ENCODE measurements around the gene PLEKHN1.

Gene PLEKHN1

DNA sequence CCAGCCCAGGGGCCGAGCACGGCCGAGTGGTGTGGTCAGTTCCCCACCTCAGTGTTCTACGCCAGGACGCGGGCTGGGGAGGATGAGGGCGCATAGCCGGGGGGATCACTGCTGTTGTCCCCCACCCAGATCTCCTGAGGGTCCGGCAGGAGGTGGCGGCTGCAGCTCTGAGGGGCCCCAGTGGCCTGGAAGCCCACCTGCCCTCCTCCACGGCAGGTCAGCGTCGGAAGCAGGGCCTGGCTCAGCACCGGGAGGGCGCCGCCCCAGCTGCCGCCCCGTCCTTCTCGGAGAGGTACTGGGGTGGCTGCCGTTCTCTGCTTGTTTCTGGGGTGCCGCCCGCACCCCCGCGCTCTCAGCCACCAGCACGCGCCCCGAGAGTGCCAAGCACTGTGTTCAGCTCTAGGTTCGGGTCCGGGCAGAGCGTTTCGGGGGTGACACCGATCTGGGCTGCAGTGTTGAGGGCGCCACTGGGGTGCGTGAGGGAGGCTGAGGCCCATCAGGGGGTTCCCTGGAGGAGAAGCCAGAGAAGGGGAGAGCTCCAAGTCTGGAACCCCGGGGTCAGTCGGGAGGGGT lies 25.2 kb upstream of the PLEKHN1 start:
- no peaks in the 10 kb centered on the region for H4K20me1 ChIP-seq (ENCODE audit: insufficient read depth, low read length)
- H3K4me1 ChIP-seq (ENCODE audit: insufficient read depth, low read length, severe bottlenecking), result peaks cover 9% of the 10 kb centered on the region
- no peak overlapping the region for H3K27ac ChIP-seq (ENCODE audit: low read depth, low read length, poor library complexity, severe bottlenecking)
- no peaks in the 10 kb centered on the region for H3K9me2 ChIP-seq (ENCODE audit: low read depth, low read length)
- no peaks in the 10 kb centered on the region for H3K9me3 ChIP-seq (ENCODE audit: low read length)
- TF ChIP-seq CTCF (IDR thresholded peaks at IDR 0.05; ENCODE audit: low read length) (no peak), EZH2 (IDR thresholded peaks at IDR 0.05; ENCODE audit: borderline replicate concordance, low read length) (no peak)
- H3K9ac ChIP-seq (ENCODE audit: low read length), result no peak overlapping the region
- no peaks in the 10 kb centered on the region for H3K79me2 ChIP-seq (ENCODE audit: insufficient read depth, low read length)
- H3K4me3 ChIP-seq (ENCODE audit: low read depth, low read length, poor library complexity, severe bottlenecking), result no peak overlapping the region
- no peaks in the 10 kb centered on the region for H3F3A ChIP-seq (ENCODE audit: insufficient read depth, low read length)
- H3K36me3 ChIP-seq (ENCODE audit: insufficient read depth, low read length), result peaks cover 27% of the 10 kb centered on the region
- H3K27me3 ChIP-seq (ENCODE audit: insufficient read depth, low read length), result peaks cover 20% of the 10 kb centered on the region; the same call in 1 of the 2 replicates
- H2AFZ ChIP-seq (ENCODE audit: low read length), result no peak overlapping the region
- peak overlapping the region; percentile 39; the same call in 1 of the 2 replicates for H3K4me2 ChIP-seq (ENCODE audit: low read length)

- H3K4me3 ChIP-seq (ENCODE audit: low read depth, low read length, poor library complexity, severe bottlenecking), result no peak overlapping the region
- TF ChIP-seq EZH2 (IDR thresholded peaks at IDR 0.05; ENCODE audit: borderline replicate concordance, low read length) (0 out of 2 replicates have a peak, but pooled peaks have one; percentile 67), CTCF (IDR thresholded peaks at IDR 0.05; ENCODE audit: low read length) (no peak)
- no peaks in the 10 kb centered on the region for H4K20me1 ChIP-seq (ENCODE audit: insufficient read depth, low read length)
- no peaks in the 10 kb centered on the region for H3K79me2 ChIP-seq (ENCODE audit: insufficient read depth, low read length)
- H2AFZ ChIP-seq (ENCODE audit: low read length), result no peak overlapping the region
- no peak overlapping the region for H3K27ac ChIP-seq (ENCODE audit: low read depth, low read length, poor library complexity, severe bottlenecking)
- H3K4me1 ChIP-seq (ENCODE audit: insufficient read depth, low read length, severe bottlenecking), result peaks cover 9% of the 10 kb centered on the region
- peaks cover 19% of the 10 kb centered on the region; the same call in 1 of the 2 replicates for H3K27me3 ChIP-seq (ENCODE audit: insufficient read depth, low read length)
- no peak overlapping the region for H3K9ac ChIP-seq (ENCODE audit: low read length)
- H3K9me2 ChIP-seq (ENCODE audit: low read depth, low read length), result no peaks in the 10 kb centered on the region
- H3F3A ChIP-seq (ENCODE audit: insufficient read depth, low read length), result no peaks in the 10 kb centered on the region
- H3K36me3 ChIP-seq (ENCODE audit: insufficient read depth, low read length), result peaks cover 33% of the 10 kb centered on the region
- H3K4me2 ChIP-seq (ENCODE audit: low read length), result peak overlapping the region; percentile 39; the same call in 1 of the 2 replicates
- no peaks in the 10 kb centered on the region for H3K9me3 ChIP-seq (ENCODE audit: low read length)
Observed at GRCh38 chr1:941588-942383, 24.5 kb upstream of the PLEKHN1 start.

- Histone ChIP-seq H3K9me3 (ENCODE audit: low read length) (no peaks in the 10 kb centered on the region), H3K27ac (ENCODE audit: low read depth, low read length, poor library complexity, severe bottlenecking) (no peak overlapping the region), H4K20me1 (ENCODE audit: insufficient read depth, low read length) (no peaks in the 10 kb centered on the region), H3K27me3 (ENCODE audit: insufficient read depth, low read length) (peaks cover 17% of the 10 kb centered on the region; the same call in 1 of the 2 replicates), H3K36me3 (ENCODE audit: insufficient read depth, low read length) (peaks cover 39% of the 10 kb centered on the region), H3K4me1 (ENCODE audit: insufficient read depth, low read length, severe bottlenecking) (peaks cover 9% of the 10 kb centered on the region), H3K4me3 (ENCODE audit: low read depth, low read length, poor library complexity, severe bottlenecking) (no peak overlapping the region), H3K9ac (ENCODE audit: low read length) (no peak overlapping the region), H3F3A (ENCODE audit: insufficient read depth, low read length) (no peaks in the 10 kb centered on the region), H2AFZ (ENCODE audit: low read length) (no peak overlapping the region), H3K4me2 (ENCODE audit: low read length) (peak overlapping the region; percentile 39; the same call in 1 of the 2 replicates), H3K9me2 (ENCODE audit: low read depth, low read length) (no peaks in the 10 kb centered on the region), H3K79me2 (ENCODE audit: insufficient read depth, low read length) (no peaks in the 10 kb centered on the region)
- no peak for TF ChIP-seq EZH2 (IDR thresholded peaks at IDR 0.05; ENCODE audit: borderline replicate concordance, low read length)
- TF ChIP-seq CTCF (IDR thresholded peaks at IDR 0.05; ENCODE audit: low read length), result no peak
Observed at GRCh38 chr1:942411-942821, 23.9 kb upstream of the PLEKHN1 start.
